Sigmoid colon (tissue), 7 donors: Measurements from ENCODE around the gene CCDC85B. TPM values are rescaled to one million over a fixed set of nuclear protein-coding genes. Genes with fewer than 3 reads are reported as not detected.

Experiments
- DNase-seq: peaks from one replicate; pipeline ENCODE4 v3.0.0-alpha.2; 2019
- H3K27ac ChIP-seq, 4 donors: fragments of 200-600 bp; sonication (generic); one replicate each; pipeline ENCODE4 v1.5.1; 2016 to 2019; ENCODE audit warnings: mild to moderate bottlenecking in 1 of 4
- H3K27me3 ChIP-seq, 3 donors: fragments of 200-600 bp; sonication (generic); one replicate each; pipeline ENCODE4 v1.5.1; 2019; ENCODE audit warnings: mild to moderate bottlenecking in 1 of 3
- H3K36me3 ChIP-seq, 4 donors: fragments of 200-600 bp; sonication (generic); one replicate each; pipeline ENCODE4 v1.5.1; 2016 to 2019
- H3K4me1 ChIP-seq, 4 donors: fragments of 200-600 bp; sonication (generic); one replicate each; pipeline ENCODE4 v1.5.1; 2017 to 2019
- H3K4me3 ChIP-seq, 4 donors: fragments of 200-600 bp; sonication (generic); one replicate each; pipeline ENCODE4 v1.5.1; 2017 to 2019; ENCODE audit warnings: mild to moderate bottlenecking in 2 of 4, moderate library complexity in 1 of 4
- H3K9me3 ChIP-seq, 4 donors: fragments of 200-600 bp in 3 of 4; sonication (generic) in 3 of 4; one replicate each; pipeline versions ENCODE4 v1.5.1 to v1.6.1; 2013 to 2019
- EP300 ChIP-seq, 4 donors: sonication (generic); formaldehyde crosslinking; IDR thresholded peaks; one replicate each; pipeline ENCODE4 v1.6.1; 2017; ENCODE audit warnings: antibody characterized with exemption in 4 of 4
- POLR2A ChIP-seq, 2 donors: fragments of 450-650 bp; IDR thresholded peaks; one replicate each; pipeline ENCODE4 v1.6.1; 2016; ENCODE audit warnings: antibody characterized with exemption in 2 of 2, mild to moderate bottlenecking in 2 of 2, moderate library complexity in 2 of 2
- POLR2AphosphoS5 ChIP-seq, 4 donors: sonication (generic); formaldehyde crosslinking; IDR thresholded peaks; one replicate each; pipeline ENCODE4 v1.6.1; 2017; ENCODE audit warnings: antibody characterized with exemption in 4 of 4
- WGBS, 2 donors: extraction: QIAGEN DNeasy Blood & Tissue Kit; methylation state at CpG; one replicate each; pipeline ENCODE4 v1.1.7; 2013; 5-methylcytosine and 5-hydroxymethylcytosine counted together
- intact Hi-C: fragments of 100-400 bp; cut with DNase I; formaldehyde crosslinking; loops from one replicate; pipeline ENCODE4 v1.15.1; 2023
- polyA plus RNA-seq, 3 donors: library from polyadenylated mRNA; stranded (reverse); fragments of 200-250 nt; gene quantifications; one replicate each; pipeline ENCODE4 v1.2.3, GENCODE V29; 2013
- total RNA-seq, 4 donors: library from RNA; depleted of rRNA; stranded (reverse); fragments of >200 nt; gene quantifications; one replicate each; pipeline ENCODE4 v1.1.0, GENCODE V29; 2016
- TF ChIP-seq, protein P1 (sequence below), 4 experiments: fragments of 450-650 bp in 3 of 4; fragments of 200-600 bp in 1 of 4; IDR thresholded peaks; one replicate each; pipeline ENCODE4 v1.5.1; 2016 to 2019; ENCODE audit warnings: antibody characterized with exemption in 4 of 4, mild to moderate bottlenecking in 3 of 4, moderate library complexity in 2 of 4
- donor health status: healthy with polysubstance abuse.
- donor health status: Bipolar disorder and iron deficiency.
- donor health status: healthy.

Gene CCDC85B
- total and polyA plus RNA-seq, 7 donors, result 4.2 to 73.6 (median 57.1) TPM

DNA sequence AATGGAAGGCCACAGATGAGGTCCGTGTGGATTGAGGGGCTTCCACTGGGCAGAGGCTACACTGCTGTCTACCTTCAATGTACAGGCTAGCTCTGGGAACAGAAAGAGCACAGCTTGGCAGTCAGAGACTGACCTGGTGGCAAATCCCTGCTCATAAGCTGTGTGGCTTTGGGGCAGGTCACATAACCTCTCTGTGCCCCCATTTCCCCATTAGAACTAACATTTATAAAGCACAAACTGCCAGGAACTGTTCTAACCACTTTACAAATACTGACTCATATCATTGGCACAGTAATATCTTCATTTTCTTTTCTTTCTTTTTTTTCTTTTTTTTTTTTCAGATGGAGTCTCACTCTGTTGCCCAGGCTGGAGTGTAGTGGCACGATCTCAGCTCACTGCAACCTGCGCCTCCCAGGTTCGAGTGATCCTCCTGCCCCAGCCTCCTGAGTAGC, 6.6 kb downstream of the CCDC85B start:
- Histone ChIP-seq H3K4me3 (no peak overlapping the region), H3K27ac (no peak overlapping the region), H3K36me3 (no peaks in the 10 kb centered on the region), H3K9me3 (no peaks in the 10 kb centered on the region), H3K4me1 (peaks cover 0 to 42% (median 36%) of the 10 kb centered on the region in 4 donors), H3K27me3 (peaks cover 0 to 15% (median 8%) of the 10 kb centered on the region in 3 donors)
- WGBS, 2 donors, result 91 to 94% methylated on average over 4 of the region's 4 CpGs
- TF ChIP-seq, protein P1, sequence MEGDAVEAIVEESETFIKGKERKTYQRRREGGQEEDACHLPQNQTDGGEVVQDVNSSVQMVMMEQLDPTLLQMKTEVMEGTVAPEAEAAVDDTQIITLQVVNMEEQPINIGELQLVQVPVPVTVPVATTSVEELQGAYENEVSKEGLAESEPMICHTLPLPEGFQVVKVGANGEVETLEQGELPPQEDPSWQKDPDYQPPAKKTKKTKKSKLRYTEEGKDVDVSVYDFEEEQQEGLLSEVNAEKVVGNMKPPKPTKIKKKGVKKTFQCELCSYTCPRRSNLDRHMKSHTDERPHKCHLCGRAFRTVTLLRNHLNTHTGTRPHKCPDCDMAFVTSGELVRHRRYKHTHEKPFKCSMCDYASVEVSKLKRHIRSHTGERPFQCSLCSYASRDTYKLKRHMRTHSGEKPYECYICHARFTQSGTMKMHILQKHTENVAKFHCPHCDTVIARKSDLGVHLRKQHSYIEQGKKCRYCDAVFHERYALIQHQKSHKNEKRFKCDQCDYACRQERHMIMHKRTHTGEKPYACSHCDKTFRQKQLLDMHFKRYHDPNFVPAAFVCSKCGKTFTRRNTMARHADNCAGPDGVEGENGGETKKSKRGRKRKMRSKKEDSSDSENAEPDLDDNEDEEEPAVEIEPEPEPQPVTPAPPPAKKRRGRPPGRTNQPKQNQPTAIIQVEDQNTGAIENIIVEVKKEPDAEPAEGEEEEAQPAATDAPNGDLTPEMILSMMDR (IDR thresholded peaks at IDR 0.05), result no peak
- TF ChIP-seq POLR2AphosphoS5 (IDR thresholded peaks at IDR 0.05) (no peak), EP300 (IDR thresholded peaks at IDR 0.05) (no peak), POLR2A (IDR thresholded peaks at IDR 0.05) (no peak)
- intact Hi-C loops, result no loop called here
- DNase-seq, result no peak

DNA sequence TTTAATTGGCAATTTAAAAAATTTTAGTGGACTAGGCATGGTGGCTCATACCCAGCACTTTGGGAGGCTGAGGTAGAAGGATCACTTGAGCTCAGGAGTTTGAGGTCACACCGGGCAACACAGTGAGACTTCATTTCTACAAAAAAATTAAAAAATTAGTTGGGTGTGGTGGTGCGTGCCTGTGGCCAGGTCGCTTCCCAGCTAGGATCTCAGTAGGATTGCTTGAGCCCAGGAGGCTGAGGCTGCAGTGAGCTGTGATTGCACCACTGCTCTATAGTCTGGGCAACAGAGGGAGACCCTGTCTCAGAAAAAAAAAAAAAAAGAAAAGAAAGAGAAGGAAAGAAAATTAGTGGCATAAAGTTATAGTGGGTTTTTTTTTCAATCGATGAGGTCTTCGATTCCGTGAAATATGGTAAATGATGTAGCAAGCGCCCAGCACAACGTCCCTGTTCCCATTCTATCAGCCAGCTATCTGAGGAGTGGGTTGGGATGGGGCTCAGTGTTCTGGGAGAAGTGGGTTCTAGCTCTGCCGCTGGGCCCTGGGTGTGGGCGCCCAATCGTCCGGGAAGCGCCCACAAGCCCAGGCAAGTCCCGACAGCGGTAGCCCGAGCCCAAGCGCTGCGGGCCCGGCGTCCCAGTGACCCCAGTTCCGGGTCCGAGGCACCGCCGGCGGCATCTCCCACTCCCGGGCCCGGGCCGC, 8.3 kb downstream of the CCDC85B start:
- H3K4me1 ChIP-seq, result peaks cover 0 to 25% (median 18%) of the 10 kb centered on the region in 4 donors
- peak overlapping the region in 2 of 4 donors; percentile 76 to 79 for H3K27ac ChIP-seq
- intact Hi-C loops, result no loop called here
- peaks cover 0 to 15% (median 8%) of the 10 kb centered on the region in 3 donors for H3K27me3 ChIP-seq
- H3K36me3 ChIP-seq, result no peaks in the 10 kb centered on the region
- DNase-seq, result no peak
- WGBS, 2 donors, result 23 to 26% methylated on average over 28 of the region's 28 CpGs
- TF ChIP-seq POLR2A (IDR thresholded peaks at IDR 0.05), result no peak
- no peak for TF ChIP-seq EP300 (IDR thresholded peaks at IDR 0.05)
- TF ChIP-seq POLR2AphosphoS5 (IDR thresholded peaks at IDR 0.05), result no peak
- TF ChIP-seq, protein P1 (IDR thresholded peaks at IDR 0.05), result no peak
- H3K4me3 ChIP-seq, result peak overlapping the region; percentile 15 to 70 (median 57)
- H3K9me3 ChIP-seq, result no peaks in the 10 kb centered on the region

DNA sequence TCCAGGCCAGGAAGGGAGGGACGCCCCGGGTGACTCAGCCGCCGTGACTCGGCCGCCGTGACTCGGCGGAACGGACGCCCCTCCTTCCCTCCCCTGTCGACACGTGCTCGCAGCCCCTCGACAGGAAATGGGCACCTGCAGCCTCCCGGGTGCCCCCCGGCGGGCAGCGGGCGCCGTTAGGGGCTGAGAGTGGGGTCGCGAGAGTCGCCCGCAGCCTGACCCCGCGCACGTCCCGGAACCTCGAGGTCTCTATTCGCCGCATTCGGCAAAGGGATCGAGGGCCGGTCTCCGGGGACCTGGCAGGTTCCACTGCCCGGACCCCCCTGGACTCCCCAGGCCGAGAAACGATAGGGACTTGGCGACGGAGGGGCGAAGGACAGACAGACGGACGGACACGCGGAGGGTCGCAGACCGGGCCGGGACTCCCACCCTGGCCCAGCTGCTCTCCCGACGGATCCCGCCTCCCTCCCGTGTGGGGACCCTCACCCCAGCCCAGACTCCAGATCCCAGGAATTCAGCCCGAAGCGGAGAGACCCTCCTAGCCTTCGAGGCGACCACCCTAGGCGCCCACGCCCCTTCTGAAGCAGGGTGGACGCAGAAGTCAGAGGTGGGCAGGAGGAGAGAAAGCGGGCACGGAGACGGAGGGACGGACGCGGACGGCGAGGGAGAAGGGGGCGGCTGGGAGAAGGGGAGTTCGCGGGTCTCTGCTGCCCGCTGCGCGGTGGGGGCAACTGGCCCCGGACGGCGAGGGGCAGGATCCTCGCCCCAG, 9.1 kb downstream of the CCDC85B start:
- 3% methylated on average over 78 of the region's 78 CpGs for WGBS, 2 donors
- Histone ChIP-seq H3K4me1 (peaks cover 0 to 21% (median 16%) of the 10 kb centered on the region in 4 donors), H3K36me3 (no peaks in the 10 kb centered on the region), H3K4me3 (peak overlapping the region; percentile 15 to 70 (median 57)), H3K9me3 (no peaks in the 10 kb centered on the region), H3K27ac (peak overlapping the region; percentile 53 to 79 (median 74)), H3K27me3 (peaks cover 0 to 15% (median 8%) of the 10 kb centered on the region in 3 donors)
- TF ChIP-seq, protein P1 (IDR thresholded peaks at IDR 0.05), result no peak
- TF ChIP-seq POLR2A (IDR thresholded peaks at IDR 0.05), result no peak
- peak in 3 of 4 donors; percentile 18 to 55 (median 33) for TF ChIP-seq POLR2AphosphoS5 (IDR thresholded peaks at IDR 0.05)
- peak; percentile 82 for DNase-seq
- intact Hi-C loops, result loop anchor here (2.0 kb wide), 1 partner anchor 15 kb away; no protein-coding TSS in a partner anchor

DNA sequence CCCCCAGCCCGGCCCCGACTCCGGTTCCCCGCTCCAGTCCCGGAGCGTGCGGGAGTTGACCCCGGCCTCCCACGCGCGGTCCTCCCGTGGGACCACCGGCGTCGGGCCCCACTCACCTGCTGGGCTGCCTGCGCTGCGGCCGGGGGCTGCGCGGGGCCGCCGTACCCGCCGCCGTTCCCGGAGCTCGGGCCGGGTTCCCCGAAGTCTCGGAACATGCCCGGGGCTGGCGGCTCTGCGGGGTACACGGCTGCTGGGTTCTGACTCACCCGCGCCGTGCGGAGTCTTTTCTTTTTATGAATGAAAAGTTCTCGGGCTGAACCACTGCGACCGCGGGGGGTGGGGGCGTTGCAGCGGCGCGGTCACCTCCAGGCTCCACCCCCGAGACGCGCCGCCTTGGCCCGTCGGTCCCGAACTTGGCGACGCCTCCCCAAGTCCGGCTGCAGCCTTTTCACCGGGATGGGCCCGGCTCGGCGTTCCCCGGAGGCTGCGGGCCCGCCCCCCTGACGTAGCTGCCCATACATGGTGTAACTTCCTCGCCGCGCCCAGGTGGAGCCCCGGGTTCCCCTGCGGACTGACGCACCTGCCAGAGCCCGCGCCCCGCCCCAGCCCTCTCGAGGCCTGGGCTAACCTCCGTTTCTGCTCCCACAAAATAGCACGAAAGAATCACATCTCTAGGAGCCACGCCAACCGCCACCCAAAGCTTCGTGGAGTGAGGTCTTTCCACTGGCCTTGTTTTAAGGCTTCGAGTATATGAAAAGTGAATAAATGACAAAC, 9.8 kb downstream of the CCDC85B start, which contains the start of gene FOSL1:
Gene FOSL1 (minus strand): TSS at position 264 of the 774 bp plus-strand sequence. CDS start 49 bp downstream, at position 215.
- Histone ChIP-seq H3K27ac (peak within 1 kb of the TSS; percentile 53 to 79 (median 74)), H3K4me3 (peak within 1 kb of the TSS; percentile 15 to 70 (median 57)), H3K9me3 (no peaks in the 10 kb centered on the region), H3K27me3 (peaks cover 0 to 15% (median 8%) of the 10 kb centered on the region in 3 donors), H3K4me1 (peaks cover 0 to 21% (median 16%) of the 10 kb centered on the region in 4 donors), H3K36me3 (no peaks in the 10 kb centered on the region)
- intact Hi-C loops, result loop anchor here (2.0 kb wide), 1 partner anchor 14 kb away; no protein-coding TSS in a partner anchor
- WGBS, 2 donors, result 1% methylated on average over 80 of the region's 80 CpGs
- peak; percentile 93 for DNase-seq
- TF ChIP-seq EP300 (IDR thresholded peaks at IDR 0.05) (no peak), POLR2A (IDR thresholded peaks at IDR 0.05) (no peak), POLR2AphosphoS5 (IDR thresholded peaks at IDR 0.05) (peak; percentile 47 to 87 (median 70))
- TF ChIP-seq, protein P1 (IDR thresholded peaks at IDR 0.05), result no peak
